ENCODE measurements around the gene MYH3. TPM values are rescaled to one million over a fixed set of nuclear protein-coding genes. Genes with fewer than 3 reads are reported as not detected.

Gene MYH3
- total RNA-seq, 2 donors from 2014 or later = 1.6 to 4.0 TPM

- no peak for ATAC-seq
- no peak for DNase-seq
- H3K9me3 ChIP-seq = no peaks in the 10 kb centered on the region
- intact Hi-C loops (cut with DNase I) = no loop called here
- no peak overlapping the region for H3K27ac ChIP-seq
- peaks cover 0 to 5% of the 10 kb centered on the region in 2 donors for H3K36me3 ChIP-seq (replicated peaks in 1 of 2; ENCODE audit: insufficient read depth in 1 of 2, low read depth in 2 of 2)
- TF ChIP-seq POLR2A (IDR thresholded peaks at IDR 0.05) (no peak), CTCF (IDR thresholded peaks at IDR 0.05) (no peak)
- H3K4me3 ChIP-seq = no peak overlapping the region
- no peaks in the 10 kb centered on the region for H3K4me1 ChIP-seq
- no peaks in the 10 kb centered on the region for H3K27me3 ChIP-seq
- 87 to 100% methylated on average over 1 to 4 of the region's 4 CpGs for WGBS, 2 donors
Observed at GRCh38 chr17:10674704-10675103, 17.6 kb upstream of the MYH3 start.

GRCh38 chr17:10673312-10673711 is 16.2 kb upstream of the MYH3 start:
- Histone ChIP-seq H3K36me3 (replicated peaks in 1 of 2; ENCODE audit: insufficient read depth in 1 of 2, low read depth in 2 of 2) (peaks cover 0 to under 1% of the 10 kb centered on the region in 2 donors), H3K27ac (no peak overlapping the region), H3K4me1 (no peaks in the 10 kb centered on the region), H3K27me3 (no peaks in the 10 kb centered on the region), H3K4me3 (no peak overlapping the region), H3K9me3 (no peaks in the 10 kb centered on the region)
- 90 to 92% methylated on average over 11 to 12 of the region's 12 CpGs for WGBS, 2 donors
- DNase-seq (no peak), ATAC-seq (no peak)
- intact Hi-C loops (cut with DNase I) = no loop called here
- no peak for TF ChIP-seq CTCF (IDR thresholded peaks at IDR 0.05)
- TF ChIP-seq POLR2A (IDR thresholded peaks at IDR 0.05) = no peak

- WGBS, 2 donors = 39 to 80% methylated on average over 1 of the region's 1 CpG
- no peak for DNase-seq
- Histone ChIP-seq H3K4me3 (no peak overlapping the region), H3K9me3 (no peaks in the 10 kb centered on the region), H3K27me3 (no peaks in the 10 kb centered on the region), H3K4me1 (no peaks in the 10 kb centered on the region), H3K36me3 (replicated peaks in 1 of 2; ENCODE audit: insufficient read depth in 1 of 2, low read depth in 2 of 2) (no peaks in the 10 kb centered on the region), H3K27ac (no peak overlapping the region)
- ATAC-seq = no peak
- intact Hi-C loops (cut with DNase I) = no loop called here
- no peak for TF ChIP-seq CTCF (IDR thresholded peaks at IDR 0.05)
- no peak for TF ChIP-seq POLR2A (IDR thresholded peaks at IDR 0.05)
Observed at GRCh38 chr17:10668775-10669174, 11.7 kb upstream of the MYH3 start.

- Histone ChIP-seq H3K4me3 (no peak overlapping the region), H3K36me3 (replicated peaks in 1 of 2; ENCODE audit: insufficient read depth in 1 of 2, low read depth in 2 of 2) (no peaks in the 10 kb centered on the region), H3K9me3 (no peaks in the 10 kb centered on the region), H3K4me1 (no peaks in the 10 kb centered on the region), H3K27ac (no peak overlapping the region), H3K27me3 (no peaks in the 10 kb centered on the region)
- DNase-seq = no peak
- no peak for ATAC-seq
- no peak for TF ChIP-seq CTCF (IDR thresholded peaks at IDR 0.05)
- TF ChIP-seq POLR2A (IDR thresholded peaks at IDR 0.05) = no peak
- WGBS, 2 donors = 74 to 83% methylated on average over 5 of the region's 5 CpGs
- intact Hi-C loops (cut with DNase I) = no loop called here
Observed at GRCh38 chr17:10666906-10667305, 9.8 kb upstream of the MYH3 start.

GRCh38 chr17:10664571-10664970 is 7.5 kb upstream of the MYH3 start:
- Histone ChIP-seq H3K4me3 (no peak overlapping the region), H3K9me3 (no peaks in the 10 kb centered on the region), H3K27ac (no peak overlapping the region), H3K27me3 (no peaks in the 10 kb centered on the region), H3K36me3 (replicated peaks in 1 of 2; ENCODE audit: insufficient read depth in 1 of 2, low read depth in 2 of 2) (no peaks in the 10 kb centered on the region), H3K4me1 (no peaks in the 10 kb centered on the region)
- intact Hi-C loops (cut with DNase I) = no loop called here
- DNase-seq = no peak
- WGBS, 2 donors = 91 to 93% methylated on average over 9 of the region's 9 CpGs
- TF ChIP-seq POLR2A (IDR thresholded peaks at IDR 0.05) = no peak
- TF ChIP-seq CTCF (IDR thresholded peaks at IDR 0.05) = no peak
- no peak for ATAC-seq

All from body of pancreas (tissue), 4 donors.